ENCODE measurements around the gene CMC1. TPM values are rescaled to one million over a fixed set of nuclear protein-coding genes. Genes with fewer than 3 reads are reported as not detected.

CMC1 gene, protein sequence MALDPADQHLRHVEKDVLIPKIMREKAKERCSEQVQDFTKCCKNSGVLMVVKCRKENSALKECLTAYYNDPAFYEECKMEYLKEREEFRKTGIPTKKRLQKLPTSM
- 42.5 to 52.4 TPM (median 44.2 TPM) in 5 replicates for total RNA-seq (2022; extraction: Qiagen RNA extraction)

DNA sequence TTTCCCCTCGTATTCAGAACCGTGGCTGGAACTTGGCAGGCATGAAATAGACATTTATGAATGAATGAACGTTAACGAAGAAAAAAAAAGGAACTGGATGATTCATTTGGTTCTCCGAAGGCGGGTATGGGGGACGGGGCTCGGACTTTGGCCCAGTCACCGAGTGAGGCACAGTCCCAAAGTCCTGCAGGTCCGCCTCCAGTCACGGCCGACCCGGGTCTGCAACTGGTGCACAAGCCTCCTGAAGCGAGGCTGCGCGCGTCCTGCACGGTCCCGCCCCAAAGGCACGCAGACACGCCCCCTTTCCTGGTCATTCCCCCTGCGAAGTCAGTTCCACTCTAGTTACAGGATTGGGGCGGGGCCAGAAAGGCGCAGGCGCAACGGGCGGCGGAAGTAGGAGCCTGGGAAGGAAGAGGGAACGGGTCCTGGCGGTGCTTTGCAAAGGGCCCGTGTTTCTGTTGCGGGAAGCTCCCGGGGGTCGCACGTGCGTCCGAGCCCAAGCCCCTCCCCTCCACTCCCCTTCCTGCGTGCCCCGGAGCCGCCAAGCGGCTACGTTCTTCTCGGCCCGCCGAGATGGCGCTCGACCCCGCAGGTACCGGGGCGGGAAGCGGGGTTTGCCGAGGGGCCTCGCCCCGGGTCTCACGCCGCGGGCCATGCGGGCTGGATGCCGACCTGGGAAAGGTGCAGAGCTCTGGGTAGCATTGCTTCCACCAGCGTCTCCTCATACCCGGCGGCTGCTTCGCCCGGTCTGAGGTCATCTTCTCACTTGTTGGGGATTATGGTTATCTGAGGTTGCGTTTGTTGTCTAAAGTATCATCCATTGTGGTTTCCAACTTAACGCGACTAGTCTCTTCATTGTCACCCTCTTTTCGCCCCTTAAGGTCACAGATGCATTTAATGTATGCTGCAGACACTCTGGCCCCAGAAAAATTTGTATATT is at the start of gene CMC1:
TSS of gene CMC1 (plus strand) at position 399 of the 940 bp plus-strand sequence. CDS start at position 574, 175 bp downstream.

DNA sequence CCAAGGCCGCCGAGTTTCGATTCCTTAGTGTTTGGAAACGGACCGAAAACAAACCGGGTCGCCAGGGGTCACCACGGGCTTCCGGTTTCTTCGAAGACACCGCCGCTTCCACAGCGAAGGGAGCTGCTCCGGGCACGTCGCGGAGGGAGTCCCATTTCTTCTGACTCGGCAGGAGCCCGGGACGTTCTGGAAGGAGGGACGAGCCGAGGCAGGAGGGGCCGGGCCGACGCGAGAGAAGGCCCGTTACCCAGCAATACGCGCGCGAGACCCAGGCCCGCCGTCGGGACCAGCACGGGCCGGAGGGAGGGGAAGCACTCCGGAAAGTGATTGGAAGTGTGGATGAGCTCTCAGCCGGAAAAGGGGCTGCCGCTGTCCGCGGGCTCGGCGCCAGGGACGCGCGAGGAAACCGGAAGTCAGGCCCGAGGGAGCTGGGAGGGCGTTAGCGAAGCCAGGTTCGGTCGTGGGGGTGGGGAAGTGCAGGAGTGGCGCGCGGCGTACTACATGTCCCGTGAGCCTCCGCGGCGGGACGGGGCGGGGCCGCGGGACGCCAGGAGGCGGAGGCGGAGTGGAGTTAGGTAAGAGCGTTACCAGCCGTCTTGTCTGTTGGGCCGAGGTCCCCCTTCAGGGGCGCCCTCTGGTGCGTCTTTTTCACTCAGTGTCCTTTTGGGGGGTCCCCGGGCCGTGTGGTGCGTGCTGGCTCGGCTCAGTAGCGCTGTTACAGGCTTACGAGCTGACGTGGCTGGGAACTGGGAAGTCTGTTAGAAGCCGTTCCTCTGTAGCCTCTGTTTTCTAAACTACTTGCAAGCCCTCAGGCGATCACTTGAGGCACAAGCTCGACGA is 107.4 kb downstream of the CMC1 start, which contains the start of the genes AZI2 and ZCWPW2:
TSS of gene AZI2 (minus strand) at position 196 of the 840 bp plus-strand sequence. CDS start 8,207 bp downstream, outside the sequence.
TSS of gene ZCWPW2 (plus strand) at position 93 of the 840 bp plus-strand sequence. CDS start 64,348 bp downstream, outside the sequence.

Other genes starting within 250 kb of the CMC1 start
- 0.11 TPM in 1 of 5 replicates, not detected in the others for gene ZCWPW2, start 107.1 kb downstream of the CMC1 start, total RNA-seq (2022; extraction: Qiagen RNA extraction)
- gene AZI2, start 107.2 kb downstream of the CMC1 start, total RNA-seq (2022; extraction: Qiagen RNA extraction), result 38.9 to 47.6 TPM (median 40.5 TPM) in 5 replicates